SK-N-MC (cell line): Measurements from ENCODE around the gene RTN4R.
"Not testable (repeated sequence)": the region's sequence is repeated elsewhere in the genome, so short reads cannot be mapped to it uniquely, and the experiment has no call there.

ENCODE experiments used
- EZH2 ChIP-seq: fragments of 200-600 bp; sonication (generic); IDR thresholded peaks from one replicate; pipeline ENCODE4 v1.6.1; 2017; ENCODE audit warnings: antibody characterized with exemption
- FOXP2 ChIP-seq: optimal IDR thresholded peaks from 2 replicates; pipeline ENCODE3; 2011; ENCODE audit warnings: mild to moderate bottlenecking, moderate library complexity; ENCODE audit not compliant: insufficient read depth; ENCODE audit errors: extremely low read length, control extremely low read depth
- POLR2AphosphoS5 ChIP-seq: IDR thresholded peaks from 2 replicates; pipeline ENCODE4 v1.6.1; 2012; ENCODE audit warnings: mild to moderate bottlenecking, low read depth, low read length, borderline replicate concordance

DNA sequence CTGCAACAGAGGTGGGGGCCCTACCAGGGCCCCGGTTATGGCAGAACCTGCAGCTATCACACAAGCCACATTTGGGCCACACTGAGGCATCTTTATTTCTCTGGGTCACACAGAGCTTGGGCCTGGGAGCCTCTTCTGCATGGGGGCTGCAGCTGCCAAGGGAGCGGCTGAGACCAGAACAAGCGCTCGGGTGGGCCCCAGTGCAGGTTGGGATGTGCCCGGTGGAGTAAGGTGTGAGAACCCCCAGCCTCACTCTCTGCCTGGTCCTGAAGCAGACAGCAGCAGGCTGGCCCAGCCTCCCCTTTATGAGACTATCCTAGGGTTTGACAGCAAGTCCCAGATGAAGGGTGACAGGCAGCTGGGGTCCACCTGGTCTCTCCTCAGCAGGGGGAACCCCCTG, 46.1 kb upstream of the RTN4R start:
- TF ChIP-seq POLR2AphosphoS5, EZH2, FOXP2: not testable (repeated sequence)
